ENCODE measurements around the gene FAM78A. TPM values are rescaled to one million over a fixed set of nuclear protein-coding genes. Genes with fewer than 3 reads are reported as not detected.

The FAM78A gene
- polyA plus RNA-seq (2013, experiment 1 of 2; ENCODE audit: insufficient read length): 0.57 TPM
- 1.2 TPM for polyA plus RNA-seq (2013, experiment 2 of 2; ENCODE audit: insufficient read length)

GRCh38 chr9:131276094-131276888, at the start of gene FAM78A:
Gene FAM78A (minus strand): TSS chr9:131276510. CDS start chr9:131276179, 331 bp downstream.
- DNase-seq: no peak

DNA sequence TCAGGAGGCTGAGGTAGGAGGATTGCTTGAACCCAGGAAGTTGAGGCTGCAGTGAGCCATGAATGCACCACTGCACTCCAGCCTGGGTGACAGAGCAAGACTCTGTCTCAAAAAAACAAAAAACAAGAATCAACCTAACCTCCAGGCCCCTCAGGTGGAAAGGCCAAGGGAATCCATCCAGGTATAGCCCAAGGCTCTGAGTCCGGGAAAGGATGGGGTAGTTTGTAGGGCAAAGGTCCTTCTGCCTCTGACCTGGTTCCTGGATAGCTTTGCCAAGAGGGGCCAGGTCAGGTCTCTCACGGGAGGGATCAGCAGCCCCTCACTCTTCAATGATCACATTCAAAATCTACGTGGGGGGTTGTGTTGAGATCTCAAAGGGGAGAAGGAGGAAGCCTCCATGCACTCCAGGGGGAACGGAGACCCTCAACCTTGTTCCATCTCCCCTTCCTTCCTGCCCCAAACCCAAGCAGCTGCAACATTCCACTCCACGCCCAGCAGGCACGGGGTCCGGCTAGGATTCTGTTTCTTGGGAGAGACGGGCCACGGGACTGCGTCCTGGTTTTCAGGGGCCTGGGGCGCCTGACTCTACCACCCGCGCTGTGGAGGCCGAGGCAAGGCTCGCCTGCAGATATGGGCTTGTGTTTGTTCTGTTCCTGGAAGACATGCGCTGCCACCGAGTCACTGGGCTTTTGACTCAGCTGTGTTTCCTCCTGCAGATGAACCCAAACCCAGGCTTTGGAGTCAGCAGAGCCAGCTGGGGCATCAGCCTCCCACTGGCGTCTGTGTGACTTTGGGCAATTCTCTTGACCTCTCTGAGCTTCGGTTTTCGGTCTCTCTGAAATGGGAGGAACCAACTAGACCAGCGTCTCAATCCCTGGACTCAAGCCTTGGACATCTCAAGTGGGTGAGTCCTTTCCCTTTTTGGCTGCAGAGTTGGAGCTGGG, 48.7 kb upstream of the FAM78A start:
- no peak for DNase-seq

GRCh38 chr9:131323629-131324028, 47.3 kb upstream of the FAM78A start:
- DNase-seq: no peak

GRCh38 chr9:131320031-131320685, 43.8 kb upstream of the FAM78A start:
- DNase-seq: no peak

GRCh38 chr9:131319486-131319885, 43.2 kb upstream of the FAM78A start:
- DNase-seq: no peak

GRCh38 chr9:131318231-131319085, 42.1 kb upstream of the FAM78A start:
- DNase-seq: no peak

DNA sequence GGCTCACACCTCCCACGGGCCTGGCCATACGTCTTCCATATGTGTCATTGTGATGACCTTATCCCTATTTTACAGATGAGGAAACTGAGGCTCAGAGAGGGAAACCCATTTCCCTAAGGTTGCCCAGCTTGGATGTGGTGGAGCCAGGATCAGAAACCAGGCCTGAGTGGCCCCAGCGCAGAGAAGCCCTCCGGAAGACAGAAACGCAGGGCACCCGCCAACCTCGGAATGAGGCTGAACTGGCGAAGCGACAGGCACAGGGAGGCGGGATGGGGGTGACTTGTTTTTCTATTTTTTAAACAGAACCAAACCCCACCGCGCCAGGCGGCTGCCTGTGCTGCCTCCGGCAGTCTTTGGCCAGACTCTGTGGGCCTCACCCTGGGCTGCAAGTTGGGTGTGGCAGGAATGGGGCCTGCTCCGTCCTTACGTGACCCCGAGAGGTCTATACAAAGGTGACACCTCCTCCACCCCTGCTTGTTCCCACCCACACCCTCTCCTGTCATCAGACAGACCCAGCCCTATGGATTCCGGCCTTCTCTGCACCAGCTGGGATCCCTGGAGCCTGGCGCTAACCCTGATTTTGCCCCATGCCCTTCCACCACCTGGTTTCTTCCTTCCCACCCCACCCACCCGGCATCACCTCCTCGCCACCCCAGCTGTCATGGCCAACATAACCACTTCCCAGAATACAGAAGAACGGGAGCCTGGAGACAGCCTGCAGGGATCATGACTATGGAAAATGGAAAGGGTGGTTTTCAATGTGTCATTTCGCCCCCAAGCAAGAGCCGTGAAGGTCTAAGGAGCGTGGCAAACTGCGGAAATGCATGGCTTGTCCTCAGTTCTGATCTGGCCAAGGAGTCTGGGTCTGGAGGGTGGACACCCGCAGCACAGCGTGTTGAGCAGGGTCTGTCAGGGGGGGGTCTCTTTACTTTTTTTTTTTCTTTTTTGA, 36.8 kb upstream of the FAM78A start:
- DNase-seq: no peak

- no peak for DNase-seq
Measured at GRCh38 chr9:131312246-131312645, 35.9 kb upstream of the FAM78A start.

- no peak for DNase-seq
Measured at GRCh38 chr9:131310833-131311554, 34.7 kb upstream of the FAM78A start.

DNA sequence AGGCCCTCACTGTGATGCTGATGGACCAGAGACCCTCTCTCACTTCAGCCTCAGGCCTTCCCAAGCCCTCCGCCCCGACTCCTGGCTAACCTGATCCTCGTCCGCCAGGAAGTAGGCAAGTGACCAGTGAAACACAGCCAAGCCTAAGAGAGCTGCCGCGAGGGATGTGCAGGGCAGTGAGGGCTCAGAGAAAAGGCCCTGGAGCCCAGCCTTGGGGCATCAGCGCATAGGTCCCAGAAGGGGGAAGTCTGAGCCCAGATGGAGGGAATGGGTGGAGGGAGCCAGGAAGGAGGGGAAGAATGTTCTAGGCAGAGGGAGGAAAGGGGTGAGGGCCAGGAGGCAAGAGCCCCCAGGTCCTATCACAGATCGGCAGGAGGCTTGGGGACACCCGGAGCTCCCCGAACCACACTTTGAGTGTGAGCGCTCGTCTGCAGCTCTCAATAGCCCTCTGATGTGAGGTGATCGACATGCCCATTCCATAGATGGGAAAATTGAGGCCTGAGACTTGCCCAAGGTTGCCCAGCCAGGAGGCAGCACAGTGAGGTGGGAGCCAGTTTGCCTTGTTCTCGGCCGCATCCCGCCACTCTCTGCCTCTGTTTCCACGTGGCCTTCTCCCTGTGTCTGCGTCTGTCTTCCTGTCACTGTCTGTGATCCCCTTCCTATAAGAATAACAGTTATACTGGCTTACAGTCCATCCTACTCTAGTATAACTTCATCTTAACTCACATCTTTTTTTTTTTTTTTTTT, 33.4 kb upstream of the FAM78A start:
- no peak for DNase-seq

- no peak for DNase-seq
Measured at GRCh38 chr9:131308906-131309529, 32.7 kb upstream of the FAM78A start.

DNA sequence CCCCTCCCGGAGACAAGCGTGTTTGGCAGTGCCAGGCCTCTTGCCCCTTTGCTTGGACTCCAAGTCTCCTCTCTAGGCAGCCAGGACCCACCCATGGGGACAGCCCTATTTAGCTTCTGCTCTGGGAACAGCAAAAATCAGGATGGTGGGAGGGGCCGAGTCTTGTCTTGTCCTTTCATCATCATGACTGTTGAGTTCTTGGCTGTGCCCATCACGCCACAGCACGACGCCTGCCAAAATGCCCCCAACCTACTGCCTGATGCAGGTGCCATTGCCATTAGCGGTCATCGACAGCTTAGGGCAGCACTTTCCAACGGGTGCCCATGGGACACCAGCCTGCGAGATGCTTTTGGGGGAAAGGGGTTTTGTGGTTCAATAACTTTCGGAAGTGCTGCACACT, 32.1 kb upstream of the FAM78A start:
- no peak for DNase-seq

DNA sequence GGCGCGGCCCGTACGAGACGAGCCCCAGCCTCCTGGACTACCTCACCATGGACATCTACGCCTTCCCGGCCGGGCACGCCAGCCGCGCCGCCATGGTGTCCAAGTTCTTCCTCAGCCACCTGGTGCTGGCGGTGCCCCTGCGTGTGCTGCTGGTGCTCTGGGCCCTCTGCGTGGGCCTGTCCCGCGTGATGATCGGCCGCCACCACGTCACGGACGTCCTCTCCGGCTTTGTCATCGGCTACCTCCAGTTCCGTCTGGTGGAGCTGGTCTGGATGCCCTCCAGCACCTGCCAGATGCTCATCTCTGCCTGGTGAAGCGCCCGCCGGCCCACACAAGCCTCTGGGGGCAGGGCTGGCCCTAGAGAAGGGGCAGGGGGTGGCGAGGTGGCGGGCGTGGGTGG, 31.7 kb upstream of the FAM78A start:
- DNase-seq: no peak

- DNase-seq: peak; percentile 51
Measured at GRCh38 chr9:131306397-131307004, 30.2 kb upstream of the FAM78A start.

DNA sequence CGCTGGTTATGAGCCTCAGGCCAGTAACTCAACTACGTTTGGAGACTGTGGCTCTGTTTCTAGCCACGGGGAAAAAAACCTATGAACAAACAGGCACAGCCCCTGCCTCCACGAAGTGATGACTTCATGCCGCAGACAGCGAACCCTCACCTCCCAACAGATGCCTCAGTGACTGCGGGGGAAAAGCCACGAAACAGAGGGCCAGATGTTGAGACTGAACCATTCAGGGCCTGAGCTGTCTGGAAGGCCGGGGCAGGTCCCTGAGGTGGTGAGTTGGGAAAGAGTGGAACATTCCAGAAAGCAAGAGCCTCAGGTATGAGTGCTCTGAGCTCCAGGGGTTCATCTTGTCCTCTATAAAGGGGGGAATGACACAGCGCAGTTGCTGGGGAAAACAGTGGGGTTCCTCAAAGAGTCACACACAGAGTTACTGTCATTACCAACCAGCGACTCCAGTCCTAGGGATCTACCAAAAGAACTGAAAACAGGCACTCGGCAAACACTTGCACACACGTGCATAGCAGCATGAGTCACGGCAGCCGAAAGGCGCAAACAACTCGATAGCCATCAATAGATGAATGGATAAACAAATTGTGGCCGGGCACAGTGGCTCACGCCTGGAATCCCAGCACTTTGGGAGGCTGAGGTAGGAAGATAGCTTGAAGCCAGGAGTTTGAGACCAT, 28.5 kb upstream of the FAM78A start:
- DNase-seq: peak; percentile 24

DNA sequence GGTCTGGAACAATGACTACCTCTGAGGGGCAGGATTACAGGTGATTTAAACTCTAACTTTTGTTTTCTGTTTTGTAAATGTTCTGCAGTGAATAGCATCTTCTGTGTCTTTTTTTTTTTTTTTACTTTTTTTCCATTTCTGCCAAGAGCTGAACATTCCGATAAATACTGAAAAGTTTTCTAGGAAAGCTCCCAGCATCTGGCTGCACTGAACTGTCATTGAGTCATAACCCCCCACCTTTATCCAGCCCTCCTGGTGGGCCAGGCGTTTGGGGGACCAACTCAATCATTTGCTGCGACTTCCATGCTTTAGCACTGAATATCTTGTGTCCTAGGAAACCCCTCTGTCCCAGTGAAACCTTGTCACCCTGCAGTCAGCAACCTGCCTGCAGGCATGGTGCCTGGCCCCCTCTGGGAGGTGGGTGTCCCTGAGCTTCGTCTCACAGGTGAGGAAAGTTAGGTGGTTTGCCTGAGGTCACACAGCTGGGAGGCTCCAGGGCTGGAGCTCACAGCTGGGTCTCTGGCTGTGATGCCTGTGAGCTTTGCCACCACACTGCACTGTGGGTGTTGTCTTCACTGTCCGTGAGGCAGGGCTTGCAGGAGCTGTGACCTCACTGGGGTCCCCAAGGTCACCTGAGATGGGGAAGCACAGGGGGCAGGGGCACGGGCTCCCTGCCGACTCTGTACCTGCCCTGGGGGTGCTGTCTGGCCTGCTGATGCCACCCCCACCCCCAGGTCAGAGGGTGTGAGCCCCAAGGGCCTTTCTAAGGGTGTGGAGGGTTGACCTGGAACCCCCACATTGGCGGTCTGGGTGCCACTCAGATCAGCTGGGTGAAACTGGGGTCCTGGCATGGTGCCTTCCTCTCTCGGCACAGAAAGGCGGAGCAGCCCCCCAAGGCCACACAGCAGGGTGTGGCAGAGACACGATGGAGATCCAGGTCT, 27.3 kb upstream of the FAM78A start:
- DNase-seq: no peak
